H1 (cell line): Measurements from ENCODE around the gene FBN1. TPM values are rescaled to one million over a fixed set of nuclear protein-coding genes. Genes with fewer than 3 reads are reported as not detected.

Source experiments
- EP300 ChIP-seq, 2 experiments: IDR thresholded peaks; 1 replicate in 1 of 2; 2 replicates in 1 of 2; pipeline ENCODE4 v1.6.1; 2011 to 2012; ENCODE audit warnings: low read depth in 2 of 2, low read length in 2 of 2, mild to moderate bottlenecking in 2 of 2, borderline replicate concordance in 1 of 2, inconsistent platforms in 1 of 2, moderate library complexity in 1 of 2
- FOSL1 ChIP-seq: IDR thresholded peaks from 2 replicates; pipeline ENCODE4 v1.6.1; 2011; ENCODE audit warnings: mild to moderate bottlenecking, low read depth, low read length, moderate library complexity; ENCODE audit not compliant: insufficient read depth
- HDAC6 ChIP-seq: IDR thresholded peaks from one replicate; pipeline ENCODE4 v1.7.1; 2012; ENCODE audit warnings: low read depth, mild to moderate bottlenecking, inconsistent platforms, low read length, moderate library complexity
- TCF12 ChIP-seq: IDR thresholded peaks from 2 replicates; pipeline ENCODE4 v1.6.1; 2011; ENCODE audit warnings: low read depth, mild to moderate bottlenecking, low read length
- polyA plus RNA-seq, 7 experiments: library from polyadenylated mRNA; depleted of rRNA in 3 of 7; stranded (reverse) in 5 of 7; unstranded in 2 of 7; fragments of >200 nt in 5 of 7; fragments of 200-250 nt in 2 of 7; gene quantifications; 1 replicate in 5 of 7; 2 replicates in 1 of 7; 4 replicates in 1 of 7; pipeline versions ENCODE4 v1.2.1 to v1.2.3, GENCODE V29; 2011 to 2013; ENCODE audit warnings: missing spikeins in 2 of 7, mixed read lengths in 2 of 7
- total RNA-seq: library from RNA; stranded (reverse); fragmentation: NEBNext Ultra II Directional; extraction: Animal tissue kit (Norgen Biotek cat#: 25700); gene quantifications from 2 replicates; pipeline ENCODE4 v1.2.1, GENCODE V29; 2021
- TF ChIP-seq, protein P1 (sequence below): IDR thresholded peaks from 2 replicates; pipeline ENCODE4 v1.6.1; 2012; ENCODE audit warnings: inconsistent platforms

Gene FBN1
- total and polyA plus RNA-seq, 2 of the 8 experiments (the other 6 are each of a cell fraction or from before 2014, with no cell fraction given) = 3.0 to 4.0 TPM

- no peak for TF ChIP-seq EP300 (IDR thresholded peaks at IDR 0.05; ENCODE audit: borderline replicate concordance in 1 of 2, low read depth in 2 of 2, low read length in 2 of 2)
- TF ChIP-seq, protein P1, sequence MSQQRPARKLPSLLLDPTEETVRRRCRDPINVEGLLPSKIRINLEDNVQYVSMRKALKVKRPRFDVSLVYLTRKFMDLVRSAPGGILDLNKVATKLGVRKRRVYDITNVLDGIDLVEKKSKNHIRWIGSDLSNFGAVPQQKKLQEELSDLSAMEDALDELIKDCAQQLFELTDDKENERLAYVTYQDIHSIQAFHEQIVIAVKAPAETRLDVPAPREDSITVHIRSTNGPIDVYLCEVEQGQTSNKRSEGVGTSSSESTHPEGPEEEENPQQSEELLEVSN = no peak
- no peak for TF ChIP-seq TCF12
- TF ChIP-seq HDAC6 = no peak
- TF ChIP-seq FOSL1 = no peak
Observed at GRCh38 chr15:48427960-48428547, 217.5 kb downstream of the FBN1 start (continued).
